Measurements from ENCODE around the gene FLRT1.

The FLRT1 gene

DNA sequence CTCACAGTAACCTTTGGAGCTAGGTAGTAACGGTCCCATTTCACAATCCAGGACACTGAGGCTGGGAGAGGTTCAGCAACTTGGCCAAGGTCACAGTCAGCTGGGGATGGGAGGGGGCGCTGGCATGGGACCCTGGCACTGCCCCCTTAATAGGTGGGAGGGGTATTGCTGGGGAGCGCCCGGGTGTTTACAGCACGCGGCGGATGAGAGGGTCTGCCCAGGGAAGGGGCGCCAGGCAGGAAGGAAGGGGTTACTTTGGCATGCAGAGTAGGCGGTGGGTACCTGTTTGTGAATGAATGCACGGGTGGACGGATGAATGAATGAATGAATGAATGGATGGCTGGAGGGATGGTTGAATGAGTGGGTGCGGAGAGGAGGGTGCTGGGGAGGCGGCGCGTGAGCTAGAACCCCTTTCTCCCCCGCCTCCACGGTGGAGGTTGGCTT is 628 bp upstream of the FLRT1 start:
- Histone ChIP-seq H3K27me3 (ENCODE audit: control insufficient read depth, insufficient read depth, low read length, poor library complexity, severe bottlenecking) (peaks cover 68% of the 10 kb centered on the region), H3K4me3 (ENCODE audit: insufficient read depth, low read depth, low read length) (peak overlapping the region; percentile 0), H3K9me3 (ENCODE audit: control insufficient read depth, low read length) (no peaks in the 10 kb centered on the region), H3K4me1 (ENCODE audit: control insufficient read depth, insufficient read depth, low read length) (peaks cover 20% of the 10 kb centered on the region), H3K36me3 (ENCODE audit: control insufficient read depth, insufficient read depth, low read length) (no peaks in the 10 kb centered on the region), H3K27ac (ENCODE audit: insufficient read depth, low read depth, low read length, poor library complexity, severe bottlenecking) (no peak overlapping the region)
- WGBS, 2 experiments: 32 to 41% methylated on average over 14 to 17 of the region's 17 CpGs

DNA sequence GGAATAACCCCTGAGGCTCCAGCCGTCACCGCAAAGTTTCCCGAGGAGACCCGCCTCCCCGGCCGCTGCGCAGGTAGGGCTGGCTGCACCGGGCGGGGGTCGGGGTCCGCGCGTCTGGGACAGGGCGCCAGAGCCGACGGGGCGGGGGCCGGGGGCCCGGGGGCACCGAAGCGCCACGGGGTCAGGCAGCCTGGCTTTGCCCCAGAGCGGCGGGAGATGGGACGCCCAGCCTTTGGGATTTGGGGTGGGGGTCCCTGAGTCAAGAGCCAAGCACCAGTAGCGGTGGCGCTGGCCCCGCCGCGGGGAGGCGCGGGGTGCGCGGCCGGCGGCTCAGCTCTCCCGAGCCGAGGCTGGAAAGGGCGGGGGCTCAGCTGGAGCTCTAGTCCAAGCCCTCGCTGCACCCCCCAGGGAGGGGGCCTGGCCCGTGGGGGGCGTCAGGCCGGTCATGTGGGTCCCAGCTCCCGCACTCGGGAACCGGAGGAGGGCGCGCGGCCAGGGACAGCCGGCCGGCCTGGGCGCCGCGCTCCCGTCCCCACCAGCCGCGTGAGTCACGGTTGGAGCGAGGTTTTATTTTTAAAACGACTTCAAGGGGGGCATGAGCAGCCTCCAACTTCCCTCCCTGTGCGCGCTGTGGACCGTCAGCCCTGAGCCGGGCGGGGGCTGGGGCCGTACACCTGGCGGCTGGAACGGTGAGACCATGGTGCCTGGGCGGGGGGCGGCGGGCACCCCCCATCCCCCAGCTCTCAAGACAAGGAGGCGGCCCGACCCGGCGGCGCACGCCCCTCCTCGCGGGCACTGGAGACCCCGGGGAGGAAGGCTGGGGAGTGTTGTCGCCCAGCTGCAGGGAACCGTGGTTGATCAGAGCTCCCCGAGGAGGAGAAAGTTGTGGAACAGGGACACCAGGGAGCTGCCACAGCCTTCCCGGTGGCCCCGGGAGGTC is 626 bp downstream of the FLRT1 start:
- H3K4me3 ChIP-seq (ENCODE audit: insufficient read depth, low read depth, low read length): peak overlapping the region; percentile 43
- no peaks in the 10 kb centered on the region for H3K9me3 ChIP-seq (ENCODE audit: control insufficient read depth, low read length)
- H3K27ac ChIP-seq (ENCODE audit: insufficient read depth, low read depth, low read length, poor library complexity, severe bottlenecking): no peak overlapping the region
- peaks cover 60% of the 10 kb centered on the region for H3K27me3 ChIP-seq (ENCODE audit: control insufficient read depth, insufficient read depth, low read length, poor library complexity, severe bottlenecking)
- 1% methylated on average over 85 of the region's 85 CpGs for WGBS, 2 experiments
- H3K4me1 ChIP-seq (ENCODE audit: control insufficient read depth, insufficient read depth, low read length): peaks cover 21% of the 10 kb centered on the region
- H3K36me3 ChIP-seq (ENCODE audit: control insufficient read depth, insufficient read depth, low read length): no peaks in the 10 kb centered on the region

DNA sequence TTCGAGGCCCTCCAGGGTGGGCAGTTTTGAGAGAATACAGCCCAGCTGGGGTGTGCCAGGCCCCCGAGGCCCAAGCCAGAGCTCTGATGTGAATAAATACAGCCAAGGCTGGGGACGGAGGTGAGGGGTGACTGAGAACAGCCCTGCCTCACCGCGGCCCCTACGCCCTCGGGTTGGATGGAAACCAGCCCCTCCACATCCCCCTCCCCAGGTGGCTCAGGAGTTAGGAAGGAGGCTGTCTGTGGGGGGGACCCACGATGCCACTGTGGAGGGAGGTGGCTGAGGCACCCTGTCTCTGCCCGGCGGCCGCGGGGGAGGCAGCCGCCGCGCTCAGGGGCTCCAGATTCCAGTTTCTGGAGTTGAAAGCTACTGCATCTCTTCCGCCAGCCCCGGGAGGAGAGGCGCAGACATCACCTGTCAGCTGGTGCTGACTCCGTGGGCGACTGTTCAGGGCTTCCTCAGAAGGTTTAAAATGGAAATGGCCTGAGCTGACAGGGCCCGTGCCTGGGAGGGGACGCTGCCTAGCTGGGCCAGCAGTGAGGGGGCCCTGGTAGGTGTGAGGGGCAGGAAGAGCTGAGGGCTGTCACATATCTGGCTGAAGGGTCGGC is 1.4 kb downstream of the FLRT1 start:
- Histone ChIP-seq H3K9me3 (ENCODE audit: control insufficient read depth, low read length) (no peaks in the 10 kb centered on the region), H3K4me3 (ENCODE audit: insufficient read depth, low read depth, low read length) (no peak overlapping the region), H3K4me1 (ENCODE audit: control insufficient read depth, insufficient read depth, low read length) (peaks cover 29% of the 10 kb centered on the region), H3K36me3 (ENCODE audit: control insufficient read depth, insufficient read depth, low read length) (no peaks in the 10 kb centered on the region), H3K27me3 (ENCODE audit: control insufficient read depth, insufficient read depth, low read length, poor library complexity, severe bottlenecking) (peaks cover 60% of the 10 kb centered on the region), H3K27ac (ENCODE audit: insufficient read depth, low read depth, low read length, poor library complexity, severe bottlenecking) (no peak overlapping the region)
- WGBS, 2 experiments: 25 to 27% methylated on average over 19 to 23 of the region's 23 CpGs

DNA sequence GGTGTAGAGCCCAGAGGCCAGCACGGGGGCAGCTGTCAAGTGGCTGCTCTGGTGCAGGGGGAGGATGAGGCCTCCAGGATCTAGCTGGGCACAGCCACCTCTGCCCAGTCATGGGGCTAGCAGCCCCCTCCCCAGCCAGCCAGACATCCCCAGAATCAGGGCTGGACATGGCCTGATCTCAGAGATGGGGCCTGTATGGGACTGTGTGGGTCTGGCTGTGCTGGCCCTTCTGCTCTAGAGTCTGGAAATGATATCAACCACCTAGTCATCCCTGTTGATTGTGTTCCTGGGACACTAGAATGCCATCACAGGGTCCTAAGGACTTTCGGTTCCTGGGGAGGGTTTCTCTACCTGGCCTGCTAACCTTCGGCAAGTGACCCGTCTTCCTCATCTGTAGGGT is 2.8 kb downstream of the FLRT1 start:
- Histone ChIP-seq H3K27me3 (ENCODE audit: control insufficient read depth, insufficient read depth, low read length, poor library complexity, severe bottlenecking) (peaks cover 56% of the 10 kb centered on the region), H3K36me3 (ENCODE audit: control insufficient read depth, insufficient read depth, low read length) (no peaks in the 10 kb centered on the region), H3K9me3 (ENCODE audit: control insufficient read depth, low read length) (no peaks in the 10 kb centered on the region), H3K4me3 (ENCODE audit: insufficient read depth, low read depth, low read length) (no peak overlapping the region), H3K27ac (ENCODE audit: insufficient read depth, low read depth, low read length, poor library complexity, severe bottlenecking) (no peak overlapping the region), H3K4me1 (ENCODE audit: control insufficient read depth, insufficient read depth, low read length) (peaks cover 35% of the 10 kb centered on the region)
- 94 to 96% methylated on average over 4 of the region's 4 CpGs for WGBS, 2 experiments

DNA sequence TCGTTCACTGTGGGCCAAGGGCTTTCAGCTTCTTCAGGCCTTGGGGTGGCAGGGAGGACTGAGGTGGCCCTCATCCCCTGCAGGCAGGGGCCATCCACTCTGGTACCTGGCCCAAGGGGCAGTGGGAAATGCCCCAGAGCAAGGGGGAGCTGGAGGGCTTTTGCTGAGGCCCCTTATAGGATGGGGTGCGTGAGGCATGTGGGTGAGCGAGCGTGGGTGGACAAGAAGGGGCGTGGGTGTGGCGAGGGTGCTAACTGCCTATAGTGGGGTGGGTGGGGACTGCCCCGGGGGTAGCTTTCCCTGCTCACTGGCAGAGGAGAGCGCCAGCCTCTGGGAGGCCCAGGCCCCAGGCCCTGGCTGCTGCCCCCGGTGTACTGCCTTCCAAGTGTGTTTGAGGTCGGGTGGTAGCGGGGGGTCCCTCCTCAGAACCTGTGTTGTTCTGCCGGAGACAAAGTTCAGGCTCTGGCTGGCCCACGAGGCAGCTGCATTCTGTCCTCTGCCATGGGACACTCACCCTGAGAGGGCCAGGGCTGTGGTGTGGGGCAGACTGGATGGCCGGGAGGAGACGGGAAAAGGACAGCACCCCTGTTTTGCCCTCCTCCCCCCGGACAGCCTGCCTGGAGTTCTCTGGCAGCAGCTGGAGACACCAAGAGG is 3.4 kb downstream of the FLRT1 start:
- no peaks in the 10 kb centered on the region for H3K9me3 ChIP-seq (ENCODE audit: control insufficient read depth, low read length)
- WGBS, 2 experiments: 88 to 89% methylated on average over 16 of the region's 16 CpGs
- H3K27ac ChIP-seq (ENCODE audit: insufficient read depth, low read depth, low read length, poor library complexity, severe bottlenecking): no peak overlapping the region
- H3K36me3 ChIP-seq (ENCODE audit: control insufficient read depth, insufficient read depth, low read length): no peaks in the 10 kb centered on the region
- H3K4me3 ChIP-seq (ENCODE audit: insufficient read depth, low read depth, low read length): no peak overlapping the region
- H3K4me1 ChIP-seq (ENCODE audit: control insufficient read depth, insufficient read depth, low read length): peaks cover 35% of the 10 kb centered on the region
- peaks cover 52% of the 10 kb centered on the region for H3K27me3 ChIP-seq (ENCODE audit: control insufficient read depth, insufficient read depth, low read length, poor library complexity, severe bottlenecking)

DNA sequence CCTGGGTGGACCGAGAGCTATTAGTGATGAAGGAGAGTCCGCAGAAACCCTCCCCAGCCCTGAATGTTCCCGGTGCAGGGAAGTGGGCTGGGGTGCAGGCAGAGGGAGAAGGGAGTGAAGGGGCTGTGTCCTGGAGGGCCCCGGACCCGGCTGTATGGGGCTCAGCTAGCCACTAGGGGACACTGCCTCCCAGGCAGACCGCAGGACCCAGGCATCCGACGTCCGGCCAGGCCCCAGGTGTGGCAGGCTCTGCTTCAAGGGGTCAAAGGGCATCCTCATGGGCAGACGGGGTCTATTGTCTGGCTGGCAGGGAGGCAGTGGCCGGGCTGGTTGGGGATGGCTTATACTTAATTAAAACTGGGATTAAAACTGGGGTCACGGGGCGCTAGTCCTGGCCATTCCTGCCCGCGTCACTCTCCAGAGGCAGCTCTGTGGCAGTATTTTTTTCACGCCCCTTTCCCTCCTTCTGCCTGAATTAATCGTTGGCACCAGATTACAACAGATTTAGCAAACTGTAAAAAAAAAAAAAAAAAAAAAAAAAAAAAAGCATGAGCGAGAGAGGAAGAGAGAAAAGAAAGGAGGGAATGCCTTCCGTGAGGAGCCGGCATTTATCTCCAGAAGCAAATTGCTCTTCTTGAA is 5.1 kb downstream of the FLRT1 start:
- H3K27me3 ChIP-seq (ENCODE audit: control insufficient read depth, insufficient read depth, low read length, poor library complexity, severe bottlenecking): peaks cover 38% of the 10 kb centered on the region
- H3K27ac ChIP-seq (ENCODE audit: insufficient read depth, low read depth, low read length, poor library complexity, severe bottlenecking): no peak overlapping the region
- H3K4me1 ChIP-seq (ENCODE audit: control insufficient read depth, insufficient read depth, low read length): peaks cover 31% of the 10 kb centered on the region
- H3K9me3 ChIP-seq (ENCODE audit: control insufficient read depth, low read length): no peaks in the 10 kb centered on the region
- no peaks in the 10 kb centered on the region for H3K36me3 ChIP-seq (ENCODE audit: control insufficient read depth, insufficient read depth, low read length)
- WGBS, 2 experiments: 45 to 50% methylated on average over 18 to 19 of the region's 20 CpGs
- H3K4me3 ChIP-seq (ENCODE audit: insufficient read depth, low read depth, low read length): no peak overlapping the region

DNA sequence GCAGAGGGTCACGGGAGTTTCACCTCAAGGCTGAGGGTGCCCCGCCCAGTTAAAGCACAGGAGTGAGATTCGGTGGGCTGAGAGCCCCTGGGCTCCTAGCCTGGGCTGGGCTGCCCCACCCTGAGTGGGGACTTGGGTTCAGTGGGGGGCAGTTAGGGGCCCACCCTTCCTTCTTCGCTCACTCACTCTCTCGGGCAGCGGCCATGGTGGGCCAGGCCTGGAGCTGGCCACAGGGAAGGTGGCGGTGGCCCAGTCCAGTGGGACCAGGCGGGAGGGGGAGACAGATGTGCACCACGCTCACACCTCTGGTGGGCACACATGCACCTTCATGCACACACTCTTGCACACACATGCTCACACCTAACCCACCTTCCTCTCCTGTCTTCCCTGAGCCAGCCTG is 6.1 kb downstream of the FLRT1 start:
- Histone ChIP-seq H3K27ac (ENCODE audit: insufficient read depth, low read depth, low read length, poor library complexity, severe bottlenecking) (no peak overlapping the region), H3K4me3 (ENCODE audit: insufficient read depth, low read depth, low read length) (no peak overlapping the region), H3K27me3 (ENCODE audit: control insufficient read depth, insufficient read depth, low read length, poor library complexity, severe bottlenecking) (peaks cover 27% of the 10 kb centered on the region), H3K9me3 (ENCODE audit: control insufficient read depth, low read length) (no peaks in the 10 kb centered on the region), H3K4me1 (ENCODE audit: control insufficient read depth, insufficient read depth, low read length) (peaks cover 25% of the 10 kb centered on the region), H3K36me3 (ENCODE audit: control insufficient read depth, insufficient read depth, low read length) (no peaks in the 10 kb centered on the region)
- WGBS, 2 experiments: 92 to 94% methylated on average over 9 of the region's 9 CpGs

DNA sequence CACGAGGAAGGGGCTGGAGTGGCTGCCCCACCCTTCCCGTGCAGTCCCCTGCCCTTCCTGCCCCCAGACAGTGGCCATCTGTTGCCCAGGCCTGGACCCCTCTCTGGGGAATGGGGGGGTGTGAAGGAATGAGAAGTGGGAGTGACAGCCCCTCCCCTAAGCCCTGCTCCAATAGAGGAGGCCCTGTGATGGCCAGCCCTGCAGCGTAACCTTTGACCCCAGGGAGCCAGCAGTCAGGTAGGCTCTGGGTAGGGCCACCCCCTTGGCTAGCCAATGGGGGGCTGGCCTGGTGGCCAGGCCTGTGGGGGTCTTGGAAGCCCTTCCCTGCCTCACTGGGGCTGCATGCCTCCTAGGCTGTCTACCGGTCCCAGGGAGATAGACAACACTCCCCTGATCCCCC is 6.6 kb downstream of the FLRT1 start:
- WGBS, 2 experiments: 64 to 70% methylated on average over 4 of the region's 4 CpGs
- Histone ChIP-seq H3K9me3 (ENCODE audit: control insufficient read depth, low read length) (no peaks in the 10 kb centered on the region), H3K4me1 (ENCODE audit: control insufficient read depth, insufficient read depth, low read length) (peaks cover 23% of the 10 kb centered on the region), H3K36me3 (ENCODE audit: control insufficient read depth, insufficient read depth, low read length) (no peaks in the 10 kb centered on the region), H3K27ac (ENCODE audit: insufficient read depth, low read depth, low read length, poor library complexity, severe bottlenecking) (no peak overlapping the region), H3K27me3 (ENCODE audit: control insufficient read depth, insufficient read depth, low read length, poor library complexity, severe bottlenecking) (peaks cover 23% of the 10 kb centered on the region), H3K4me3 (ENCODE audit: insufficient read depth, low read depth, low read length) (no peak overlapping the region)

DNA sequence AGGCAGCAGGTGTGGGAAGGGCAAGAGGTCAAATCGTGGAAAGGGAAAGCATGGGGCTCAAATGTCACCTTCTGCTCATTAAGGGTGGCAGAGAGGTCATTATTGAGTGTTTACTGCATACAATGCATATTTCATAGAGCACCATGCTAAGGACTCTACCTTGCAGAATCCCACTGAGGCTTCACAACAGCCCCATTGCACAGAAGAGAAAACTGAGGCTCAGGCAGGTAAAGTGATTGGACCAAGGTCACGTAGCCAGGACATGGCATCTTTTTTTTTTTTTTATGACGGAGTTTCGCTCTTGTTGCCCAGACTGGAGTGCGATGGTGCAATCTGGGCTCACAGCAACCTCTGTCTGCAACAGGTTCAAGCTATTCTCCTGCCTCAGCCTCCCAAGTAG is 7.8 kb downstream of the FLRT1 start:
- Histone ChIP-seq H3K9me3 (ENCODE audit: control insufficient read depth, low read length) (no peaks in the 10 kb centered on the region), H3K4me1 (ENCODE audit: control insufficient read depth, insufficient read depth, low read length) (peaks cover 30% of the 10 kb centered on the region), H3K4me3 (ENCODE audit: insufficient read depth, low read depth, low read length) (no peak overlapping the region), H3K36me3 (ENCODE audit: control insufficient read depth, insufficient read depth, low read length) (no peaks in the 10 kb centered on the region), H3K27me3 (ENCODE audit: control insufficient read depth, insufficient read depth, low read length, poor library complexity, severe bottlenecking) (peaks cover 10% of the 10 kb centered on the region), H3K27ac (ENCODE audit: insufficient read depth, low read depth, low read length, poor library complexity, severe bottlenecking) (no peak overlapping the region)
- WGBS, 2 experiments: 88 to 91% methylated on average over 5 of the region's 5 CpGs

Measured in ectodermal cell (in vitro differentiated cells).